GM21367 (cell line): ENCODE data around the gene C1RL.
"Not testable (repeated sequence)": the region's sequence is repeated elsewhere in the genome, so short reads cannot be mapped to it uniquely, and the experiment has no call there.

ENCODE experiments used
- ATAC-seq: cut with Tn5 transposase; IDR thresholded peaks from one replicate; pipeline ENCODE4 v1.9.1; 2021; ENCODE audit not compliant: unreplicated experiment

The C1RL gene

DNA sequence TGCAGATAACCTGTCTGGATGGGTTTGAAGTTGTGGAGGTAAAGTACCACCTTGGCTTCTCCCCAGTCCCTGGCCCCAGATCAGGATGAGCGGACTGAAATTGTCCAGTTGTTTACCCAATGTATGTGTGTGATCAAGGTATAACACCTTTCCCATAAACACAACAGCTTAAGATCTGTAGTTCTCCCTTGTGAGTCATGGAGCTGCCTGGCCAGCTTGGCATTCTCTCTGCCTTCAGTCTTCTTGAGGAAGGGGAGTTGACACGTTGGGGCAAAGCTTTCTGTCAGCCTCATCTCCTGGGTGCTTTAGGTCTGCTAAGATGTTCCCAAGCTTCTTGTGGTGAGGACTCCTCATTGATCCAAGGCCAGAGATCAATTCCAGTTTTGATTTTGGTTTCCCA is 42.4 kb downstream of the C1RL start:
- no peak for ATAC-seq

DNA sequence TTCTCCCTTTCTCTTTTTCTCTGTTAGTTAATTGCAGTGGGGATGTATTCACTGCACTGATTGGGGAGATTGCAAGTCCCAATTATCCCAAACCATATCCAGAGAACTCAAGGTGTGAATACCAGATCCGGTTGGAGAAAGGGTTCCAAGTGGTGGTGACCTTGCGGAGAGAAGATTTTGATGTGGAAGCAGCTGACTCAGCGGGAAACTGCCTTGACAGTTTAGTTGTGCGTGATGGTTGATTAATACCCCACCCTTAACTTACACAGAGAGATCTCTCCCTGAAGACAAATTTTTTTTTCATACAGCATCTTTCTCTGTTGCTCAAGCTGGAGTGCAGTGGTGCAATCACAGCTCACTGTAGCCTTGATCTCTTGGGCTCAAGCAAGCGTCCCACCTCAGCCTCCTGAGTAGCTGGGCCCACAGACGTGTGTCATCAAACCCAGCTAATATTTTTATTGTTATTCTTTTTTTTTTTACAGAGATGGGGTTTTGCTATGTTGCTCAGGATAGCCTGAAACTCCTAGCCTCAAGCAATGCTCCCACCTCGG is 43.9 kb downstream of the C1RL start:
- no peak for ATAC-seq

DNA sequence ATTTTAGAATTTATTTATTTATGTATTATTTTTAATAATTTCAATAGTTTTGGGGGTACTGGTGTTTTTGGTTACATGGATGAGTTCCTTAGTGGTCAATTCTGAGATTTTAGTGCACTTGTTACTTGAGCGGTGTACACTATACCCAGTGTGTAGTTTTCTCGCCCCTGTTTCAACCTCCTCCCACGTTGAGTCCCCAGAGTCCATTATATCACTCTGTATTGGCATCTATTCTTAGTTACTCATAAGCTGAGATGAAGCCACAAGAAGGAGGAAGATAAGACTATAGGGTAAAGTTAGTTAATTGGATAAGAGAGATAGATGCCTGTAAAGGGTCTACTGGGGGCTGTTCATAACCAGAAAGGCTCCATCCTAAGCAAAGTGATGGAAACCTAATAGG is 44.5 kb downstream of the C1RL start:
- no peak for ATAC-seq

DNA sequence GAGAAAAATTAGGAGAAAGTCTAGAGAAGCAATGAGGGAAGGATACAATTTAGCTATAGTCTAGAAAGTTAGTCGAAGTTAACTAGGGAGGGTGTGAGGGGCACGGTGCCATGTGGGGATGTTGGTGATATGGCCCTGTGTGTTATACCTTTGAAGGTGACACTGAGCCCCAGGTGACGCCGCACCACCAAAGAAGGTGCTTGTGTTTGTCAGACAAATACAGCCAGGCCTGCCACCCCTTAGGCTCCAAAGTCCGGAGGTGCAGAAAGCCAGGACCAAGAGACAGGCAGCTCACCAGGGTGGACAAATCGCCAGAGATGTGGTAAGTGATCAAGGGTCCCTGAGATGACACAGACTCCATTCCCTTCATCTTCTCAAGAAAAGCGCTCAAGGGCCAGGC is 47.4 kb downstream of the C1RL start:
- ATAC-seq: no peak

DNA sequence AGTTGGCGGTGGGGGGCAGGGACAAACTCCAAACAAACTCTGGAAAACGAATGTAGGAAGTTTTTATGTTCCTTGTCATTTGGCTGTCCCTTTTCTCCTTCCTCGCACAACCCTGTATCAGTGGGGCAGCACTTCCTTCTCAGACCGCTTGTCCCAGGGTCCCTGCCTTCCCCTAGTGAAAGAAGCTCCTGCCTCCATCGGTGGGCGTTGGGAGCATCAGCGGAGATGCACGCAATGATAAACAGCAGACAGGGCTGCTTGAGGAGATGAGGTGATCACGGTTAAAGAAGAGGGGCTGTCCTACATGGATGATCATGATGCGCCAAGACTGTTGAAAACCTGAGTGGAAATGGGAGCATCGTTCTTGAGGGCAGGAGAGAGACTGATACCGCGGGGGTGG is 47.9 kb downstream of the C1RL start:
- no peak for ATAC-seq

DNA sequence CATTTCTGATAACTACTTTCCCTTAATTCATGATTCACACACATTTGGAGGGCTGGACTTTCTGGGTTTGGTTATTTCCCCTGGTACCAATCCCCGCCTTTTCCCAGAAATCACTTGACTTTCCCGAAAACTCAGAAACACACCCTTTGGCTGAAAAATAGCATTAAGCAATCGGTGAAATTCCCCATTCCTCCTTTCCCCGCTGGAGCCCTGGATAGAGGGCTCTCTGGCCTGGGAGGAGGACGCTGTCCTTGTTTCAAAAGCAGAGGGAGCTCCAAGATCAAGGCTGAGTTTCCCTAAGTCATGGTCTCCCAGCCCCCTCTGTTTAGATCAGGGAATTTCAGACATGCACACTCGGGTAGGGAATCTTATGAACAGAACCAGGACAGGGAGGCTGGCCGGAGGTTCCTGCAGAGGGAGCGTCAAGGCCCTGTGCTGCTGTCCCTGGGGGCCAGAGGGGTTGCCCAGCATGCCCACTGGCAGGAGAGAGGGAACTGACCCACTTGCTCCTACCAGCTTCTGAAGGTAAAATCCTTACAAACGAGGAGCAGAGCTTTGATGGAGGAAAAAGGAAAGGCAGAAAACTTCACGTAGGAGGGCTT is 48.6 kb downstream of the C1RL start, which contains the start of gene C1S:
Gene C1S, plus strand, starts transcription at position 366 of the 602 bp plus-strand sequence. CDS start 1,195 bp downstream, outside the sequence.
- ATAC-seq: no peak

GRCh38 chr12:7059780-7060179 is 49.2 kb downstream of the C1RL start:
- ATAC-seq: no peak

DNA sequence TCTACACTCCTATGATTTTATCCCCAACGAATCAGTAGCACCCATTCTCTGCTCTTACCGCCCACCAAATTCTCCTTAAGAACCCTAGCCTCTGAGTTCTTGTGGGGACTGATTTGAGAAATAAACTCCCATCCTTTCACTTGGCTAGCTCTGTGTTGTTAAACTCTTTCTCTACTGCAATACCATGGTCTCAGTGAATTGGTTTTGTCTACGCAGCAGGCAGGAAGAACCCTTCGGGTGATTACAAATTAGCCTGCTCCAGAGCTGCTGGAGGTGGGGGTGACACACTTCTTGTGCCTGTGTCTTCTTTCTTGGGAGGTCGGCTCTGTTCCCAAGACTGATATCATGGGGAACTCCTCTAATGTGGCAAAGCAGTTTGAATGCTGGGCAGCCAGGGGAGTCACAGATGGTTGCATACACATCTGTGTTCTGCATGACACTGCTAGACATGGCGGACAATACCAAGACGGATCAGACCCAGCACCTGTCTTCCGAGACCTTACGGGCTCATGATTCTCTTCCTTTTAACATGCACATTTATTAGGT is 50.1 kb downstream of the C1RL start:
- ATAC-seq: no peak

DNA sequence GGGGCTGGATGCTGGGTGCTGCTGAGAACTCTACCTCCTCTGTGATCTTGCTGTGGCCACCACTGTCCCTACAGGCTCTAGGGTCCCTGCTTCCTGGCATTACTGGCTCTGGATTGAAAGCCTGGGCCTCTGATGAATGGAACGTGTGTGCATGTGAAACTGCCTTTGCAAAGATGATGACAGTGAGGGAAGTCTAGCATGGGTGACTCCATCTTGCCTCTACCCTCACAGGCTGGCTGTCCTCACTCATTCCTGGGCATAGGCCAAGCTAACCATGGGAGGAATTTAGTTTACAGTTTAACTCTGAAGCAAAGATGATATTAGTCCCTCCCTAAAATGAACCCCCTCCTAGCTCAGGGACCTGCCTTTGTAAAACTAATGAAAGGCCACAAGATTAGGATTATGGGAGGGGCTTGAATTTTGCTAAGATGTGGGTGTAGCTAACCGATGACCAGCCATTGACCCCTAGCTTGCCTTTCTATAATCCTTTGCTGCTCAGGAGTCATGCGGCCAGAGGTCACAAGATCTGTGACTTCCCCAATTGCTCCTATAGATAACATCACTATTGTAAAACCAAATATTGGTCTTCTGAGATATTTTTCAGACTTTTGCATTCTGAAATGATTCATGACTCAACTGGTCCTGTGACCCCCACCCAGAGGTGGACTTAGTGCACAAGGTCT is 50.7 kb downstream of the C1RL start:
- no peak for ATAC-seq

GRCh38 chr12:7055736-7056135 is 53.3 kb downstream of the C1RL start:
- ATAC-seq: not testable (repeated sequence)

DNA sequence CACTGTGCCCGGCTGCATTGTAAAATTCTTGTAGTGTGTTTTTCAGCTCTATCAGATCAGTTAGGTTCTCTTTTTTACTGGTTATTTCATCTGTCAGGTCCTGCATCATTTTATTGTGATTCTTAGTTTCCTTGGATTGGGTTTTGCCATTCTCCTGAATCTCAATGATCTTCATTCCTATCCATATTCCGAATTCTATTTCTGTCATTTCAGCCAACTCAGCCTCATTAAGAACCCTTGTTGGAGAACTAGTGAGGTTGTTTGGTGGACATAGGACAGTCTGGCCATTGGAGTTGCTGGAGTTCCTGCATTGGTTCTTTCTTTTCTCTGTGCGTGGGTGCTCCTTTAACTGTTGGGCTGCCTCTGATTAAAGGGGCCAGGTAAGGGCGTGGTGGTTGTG is 54.1 kb downstream of the C1RL start:
- no peak for ATAC-seq

DNA sequence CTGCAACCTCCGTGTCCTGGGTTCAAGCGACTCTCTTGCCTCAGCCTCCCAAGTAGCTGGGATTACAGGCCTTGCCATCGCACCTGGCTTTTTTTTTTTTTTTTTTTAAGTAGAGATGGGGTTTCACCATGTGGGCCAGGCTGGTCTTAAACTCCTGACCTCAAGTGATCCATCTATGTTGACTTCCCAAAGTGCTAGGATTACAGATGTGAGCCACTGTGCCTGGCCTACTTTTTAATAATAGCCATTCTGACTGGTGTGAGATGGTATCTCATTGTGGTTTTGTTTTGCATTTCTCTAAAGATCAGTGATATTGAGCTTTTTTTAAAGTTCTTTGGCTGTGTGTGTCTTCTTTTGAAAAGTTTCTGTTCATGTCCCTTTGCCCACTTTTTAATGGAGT is 59.0 kb downstream of the C1RL start:
- not testable (repeated sequence) for ATAC-seq

GRCh38 chr12:7049445-7049951 is 59.5 kb downstream of the C1RL start:
- not testable (repeated sequence) for ATAC-seq

- ATAC-seq: no peak
Measured at GRCh38 chr12:7047306-7047705, 61.7 kb downstream of the C1RL start.

- ATAC-seq: no peak
Measured at GRCh38 chr12:7046383-7047105, 62.5 kb downstream of the C1RL start.

DNA sequence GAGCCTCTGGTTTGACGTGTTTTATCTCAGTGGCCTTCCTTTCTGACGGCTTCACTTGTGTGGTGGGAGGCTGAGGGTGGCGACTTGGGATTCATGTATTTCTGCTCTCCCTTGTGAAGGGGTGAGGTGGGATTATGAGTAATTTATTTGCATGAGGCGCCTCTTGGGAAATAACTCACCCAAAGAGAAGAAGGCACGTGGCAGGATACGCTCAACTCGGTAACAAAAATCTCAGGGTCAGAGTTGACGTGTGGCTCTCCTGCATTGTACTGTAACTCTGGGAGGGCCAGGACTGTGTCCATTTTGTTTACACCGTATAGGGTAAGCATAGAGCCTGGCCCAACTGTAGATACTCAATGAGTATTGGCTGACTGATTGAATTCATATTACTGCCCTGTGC is 63.1 kb downstream of the C1RL start:
- no peak for ATAC-seq
